ENCODE data around the gene COL25A1.

DNA sequence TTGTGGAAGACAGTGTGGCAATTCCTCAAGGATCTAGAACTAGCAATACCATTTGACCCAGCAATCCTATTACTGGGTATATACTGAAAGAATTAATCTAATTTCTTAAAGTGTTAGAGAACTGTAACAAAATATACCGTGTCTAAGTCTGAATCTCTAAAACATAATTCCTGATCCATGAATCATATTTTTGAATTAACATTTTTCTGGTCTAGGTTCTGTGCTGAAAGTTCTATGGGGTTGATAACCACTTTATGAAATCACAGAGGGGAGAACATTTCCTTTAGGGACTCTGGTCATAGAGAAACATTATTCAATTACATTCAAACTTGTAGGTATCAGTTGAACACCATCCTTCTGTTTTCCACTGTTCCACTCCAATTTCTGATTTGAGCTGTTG lies 447.7 kb downstream of the COL25A1 start:
- TF ChIP-seq, protein P1, sequence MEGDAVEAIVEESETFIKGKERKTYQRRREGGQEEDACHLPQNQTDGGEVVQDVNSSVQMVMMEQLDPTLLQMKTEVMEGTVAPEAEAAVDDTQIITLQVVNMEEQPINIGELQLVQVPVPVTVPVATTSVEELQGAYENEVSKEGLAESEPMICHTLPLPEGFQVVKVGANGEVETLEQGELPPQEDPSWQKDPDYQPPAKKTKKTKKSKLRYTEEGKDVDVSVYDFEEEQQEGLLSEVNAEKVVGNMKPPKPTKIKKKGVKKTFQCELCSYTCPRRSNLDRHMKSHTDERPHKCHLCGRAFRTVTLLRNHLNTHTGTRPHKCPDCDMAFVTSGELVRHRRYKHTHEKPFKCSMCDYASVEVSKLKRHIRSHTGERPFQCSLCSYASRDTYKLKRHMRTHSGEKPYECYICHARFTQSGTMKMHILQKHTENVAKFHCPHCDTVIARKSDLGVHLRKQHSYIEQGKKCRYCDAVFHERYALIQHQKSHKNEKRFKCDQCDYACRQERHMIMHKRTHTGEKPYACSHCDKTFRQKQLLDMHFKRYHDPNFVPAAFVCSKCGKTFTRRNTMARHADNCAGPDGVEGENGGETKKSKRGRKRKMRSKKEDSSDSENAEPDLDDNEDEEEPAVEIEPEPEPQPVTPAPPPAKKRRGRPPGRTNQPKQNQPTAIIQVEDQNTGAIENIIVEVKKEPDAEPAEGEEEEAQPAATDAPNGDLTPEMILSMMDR (IDR thresholded peaks at IDR 0.05; ENCODE audit: extremely low read depth in 1 of 2, insufficient read depth in 1 of 2, low read depth in 1 of 2, low read length in 2 of 2), result no peak
- TF ChIP-seq, protein P2, sequence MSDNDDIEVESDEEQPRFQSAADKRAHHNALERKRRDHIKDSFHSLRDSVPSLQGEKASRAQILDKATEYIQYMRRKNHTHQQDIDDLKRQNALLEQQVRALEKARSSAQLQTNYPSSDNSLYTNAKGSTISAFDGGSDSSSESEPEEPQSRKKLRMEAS (IDR thresholded peaks at IDR 0.05; ENCODE audit: insufficient read depth, insufficient read length), result no peak
- TF ChIP-seq EZH2 (IDR thresholded peaks at IDR 0.05; ENCODE audit: borderline replicate concordance, low read depth, low read length, severe bottlenecking) (no peak), POLR2A (IDR thresholded peaks at IDR 0.05; ENCODE audit: low read depth, low read length) (no peak), POLR2AphosphoS5 (IDR thresholded peaks at IDR 0.05; ENCODE audit: insufficient read depth, low read depth, low read length) (no peak), FOS (IDR thresholded peaks at IDR 0.05; ENCODE audit: borderline replicate concordance, insufficient read depth, low read length) (no peak), MYC (IDR thresholded peaks at IDR 0.05; ENCODE audit: low read depth, low read length) (no peak)
